HepG2 (cell line): Measurements from ENCODE around the gene ZNF180. TPM values are rescaled to one million over a fixed set of nuclear protein-coding genes. Genes with fewer than 3 reads are reported as not detected.

ENCODE experiments used
- HOXA9 ChIP-seq: sonication (generic); formaldehyde crosslinking; IDR thresholded peaks from 2 replicates; pipeline ENCODE4 v1.8.1; 2022; ENCODE audit warnings: missing genetic modification reagents, mild to moderate bottlenecking, moderate library complexity, borderline replicate concordance
- SNAPC4 ChIP-seq: sonication (generic); formaldehyde crosslinking; IDR thresholded peaks from 2 replicates; pipeline ENCODE4 v1.4.0; 2020; ENCODE audit warnings: mild to moderate bottlenecking, missing genetic modification reagents
- ZBTB1 ChIP-seq: sonication (generic); formaldehyde crosslinking; IDR thresholded peaks from 2 replicates; pipeline ENCODE4 v1.4.0; 2020; ENCODE audit warnings: missing genetic modification reagents, borderline replicate concordance
- ZC3H4 ChIP-seq: sonication (generic); formaldehyde crosslinking; IDR thresholded peaks from 2 replicates; pipeline ENCODE4 v1.4.0; 2020; ENCODE audit warnings: missing genetic modification reagents, borderline replicate concordance
- ZNF503 ChIP-seq: sonication (generic); formaldehyde crosslinking; IDR thresholded peaks from 2 replicates; pipeline ENCODE4 v1.4.0; 2020; ENCODE audit warnings: missing genetic modification reagents
- ZNF513 ChIP-seq: sonication (generic); formaldehyde crosslinking; conservative IDR thresholded peaks from 2 replicates; pipeline ENCODE4 v1.5.0; 2020; ENCODE audit warnings: missing genetic modification reagents
- ZNF782 ChIP-seq: sonication (generic); formaldehyde crosslinking; IDR thresholded peaks from 2 replicates; pipeline ENCODE4 v1.4.0; 2020; ENCODE audit warnings: missing genetic modification reagents, mild to moderate bottlenecking, borderline replicate concordance
- polyA plus RNA-seq, 8 experiments: library from polyadenylated mRNA; depleted of rRNA in 3 of 8; stranded (reverse) in 7 of 8; unstranded in 1 of 8; fragments of >200 nt; fragmentation: Illumina TruSeq in 4 of 8; extraction: Trizol in 4 of 8; gene quantifications; 2 replicates each; pipeline versions ENCODE4 v1.2.1 to v1.2.3, GENCODE V29; 2011 to 2016; ENCODE audit warnings: low read depth in 4 of 8, missing spikeins in 1 of 8, mixed read lengths in 1 of 8; ENCODE audit not compliant: insufficient read depth in 1 of 8
- total RNA-seq, 5 experiments: library from RNA; depleted of rRNA; stranded (reverse); fragments of >200 nt; fragmentation: Illumina TruSeq; extraction: Trizol; gene quantifications; 2 replicates each; pipeline ENCODE4 v1.2.3, GENCODE V29; 2016; ENCODE audit warnings: low read depth in 1 of 5

The ZNF180 gene
- total and polyA plus RNA-seq, 2 of the 13 experiments (the other 11 are each of a cell fraction or from before 2014, with no cell fraction given): 0.92 to 9.3 TPM

DNA sequence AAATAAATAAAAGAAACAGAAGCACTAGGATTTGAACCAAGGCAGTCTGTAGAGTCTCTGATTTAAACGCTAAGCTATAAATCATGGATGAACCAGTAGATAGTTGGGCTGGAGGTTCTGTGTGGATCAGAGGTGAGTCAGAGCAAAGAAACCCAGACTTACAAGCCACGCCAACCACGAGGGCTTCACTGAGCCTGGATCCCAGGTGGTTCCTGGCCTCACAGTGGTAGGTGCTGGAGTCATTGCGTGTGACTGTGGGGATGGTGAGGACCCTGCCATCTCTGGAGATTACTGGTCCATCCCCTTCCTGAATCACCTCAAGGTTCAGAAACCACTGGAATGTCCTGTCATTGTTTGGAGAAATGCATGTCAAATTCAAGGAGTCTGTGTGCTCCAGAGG, 48.4 kb upstream of the ZNF180 start (continued):
- no peak for TF ChIP-seq SNAPC4 (CRISPR knock-in tag)
- no peak for TF ChIP-seq ZNF782 (CRISPR knock-in tag)
- no peak for TF ChIP-seq ZNF513 (CRISPR knock-in tag)
- TF ChIP-seq ZBTB1: no peak
- TF ChIP-seq ZC3H4: no peak
- TF ChIP-seq ZNF503 (CRISPR knock-in tag): no peak
- TF ChIP-seq HOXA9: no peak
